ENCODE measurements around the gene CDH4. TPM values are rescaled to one million over a fixed set of nuclear protein-coding genes. Genes with fewer than 3 reads are reported as not detected.
A peak's percentile ranks its signal among the peaks of the same experiment; 100 is the strongest.

CDH4 gene
- total RNA-seq, 1 experiment from 2014 or later: 3.9 TPM

GRCh38 chr20:61649105-61649859 is 397.2 kb downstream of the CDH4 start:
- DNase-seq: no peak
- Histone ChIP-seq H3K27me3 (ENCODE audit: control insufficient read depth, insufficient read depth, low read length) (no peaks in the 10 kb centered on the region; the same call in 1 of the 2 replicates), H3K4me3 (ENCODE audit: insufficient read depth, low read depth, low read length) (no peak overlapping the region), H3K36me3 (replicated peaks; ENCODE audit: control insufficient read depth, insufficient read depth, low read length) (no peaks in the 10 kb centered on the region)

DNA sequence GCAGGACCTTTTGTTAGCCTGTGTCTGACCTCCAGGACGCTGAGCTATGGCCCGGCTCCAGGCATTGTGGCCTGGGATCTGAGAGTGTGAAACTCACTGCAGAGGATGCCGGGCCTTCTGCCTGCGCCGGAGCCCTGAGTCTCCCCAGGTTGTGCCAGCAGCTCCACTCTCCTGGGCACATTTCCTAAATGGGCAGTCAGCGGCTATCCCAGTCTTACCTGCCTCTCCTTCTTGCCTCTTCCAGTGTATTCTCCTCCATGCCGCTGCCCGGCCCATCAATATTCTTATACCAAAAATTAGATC is 397.8 kb downstream of the CDH4 start:
- Histone ChIP-seq H3K27me3 (ENCODE audit: control insufficient read depth, insufficient read depth, low read length) (no peaks in the 10 kb centered on the region; the same call in 1 of the 2 replicates), H3K4me3 (ENCODE audit: insufficient read depth, low read depth, low read length) (no peak overlapping the region), H3K36me3 (replicated peaks; ENCODE audit: control insufficient read depth, insufficient read depth, low read length) (no peaks in the 10 kb centered on the region)
- no peak for DNase-seq

GRCh38 chr20:61650912-61651733 is 399.1 kb downstream of the CDH4 start:
- H3K36me3 ChIP-seq (replicated peaks; ENCODE audit: control insufficient read depth, insufficient read depth, low read length): no peaks in the 10 kb centered on the region
- no peak for DNase-seq
- H3K4me3 ChIP-seq (ENCODE audit: insufficient read depth, low read depth, low read length): no peak overlapping the region
- no peaks in the 10 kb centered on the region; the same call in 1 of the 2 replicates for H3K27me3 ChIP-seq (ENCODE audit: control insufficient read depth, insufficient read depth, low read length)

GRCh38 chr20:61652146-61652545 is 400.1 kb downstream of the CDH4 start:
- H3K4me3 ChIP-seq (ENCODE audit: insufficient read depth, low read depth, low read length): no peak overlapping the region
- no peaks in the 10 kb centered on the region for H3K27me3 ChIP-seq (ENCODE audit: control insufficient read depth, insufficient read depth, low read length)
- no peaks in the 10 kb centered on the region for H3K36me3 ChIP-seq (replicated peaks; ENCODE audit: control insufficient read depth, insufficient read depth, low read length)
- DNase-seq: no peak

- Histone ChIP-seq H3K36me3 (replicated peaks; ENCODE audit: control insufficient read depth, insufficient read depth, low read length) (no peaks in the 10 kb centered on the region), H3K27me3 (ENCODE audit: control insufficient read depth, insufficient read depth, low read length) (no peaks in the 10 kb centered on the region), H3K4me3 (ENCODE audit: insufficient read depth, low read depth, low read length) (no peak overlapping the region)
- DNase-seq: no peak
These were observed 402.7 kb downstream of the CDH4 start for GRCh38 chr20:61654726-61655125.

GRCh38 chr20:61655591-61655990 is 403.5 kb downstream of the CDH4 start:
- no peak for DNase-seq
- Histone ChIP-seq H3K27me3 (ENCODE audit: control insufficient read depth, insufficient read depth, low read length) (no peaks in the 10 kb centered on the region), H3K4me3 (ENCODE audit: insufficient read depth, low read depth, low read length) (no peak overlapping the region), H3K36me3 (replicated peaks; ENCODE audit: control insufficient read depth, insufficient read depth, low read length) (no peaks in the 10 kb centered on the region)

DNA sequence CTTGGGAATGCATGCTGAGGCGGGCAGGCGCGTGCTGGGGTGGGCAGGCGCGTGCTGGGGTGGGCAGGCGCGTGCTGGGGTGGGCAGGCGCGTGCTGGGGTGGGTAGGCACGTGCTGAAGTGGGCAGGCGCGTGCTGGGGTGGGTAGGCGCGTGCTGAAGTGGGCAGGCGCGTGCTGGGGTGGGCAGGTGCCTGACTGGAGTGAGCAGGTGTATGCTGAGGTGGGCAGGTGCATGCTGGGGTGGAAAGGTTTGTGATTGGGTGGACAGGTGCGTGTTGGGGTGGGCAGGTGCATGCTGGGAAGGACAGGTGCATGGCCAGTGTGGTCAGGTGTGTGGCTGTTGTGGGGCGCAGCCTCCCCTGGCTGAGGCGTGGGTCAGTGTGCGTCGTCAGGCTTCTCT is 404.1 kb downstream of the CDH4 start:
- Histone ChIP-seq H3K36me3 (replicated peaks; ENCODE audit: control insufficient read depth, insufficient read depth, low read length) (no peaks in the 10 kb centered on the region), H3K27me3 (ENCODE audit: control insufficient read depth, insufficient read depth, low read length) (no peaks in the 10 kb centered on the region), H3K4me3 (ENCODE audit: insufficient read depth, low read depth, low read length) (no peak overlapping the region)
- no peak for DNase-seq

- no peak for DNase-seq
- no peaks in the 10 kb centered on the region for H3K27me3 ChIP-seq (ENCODE audit: control insufficient read depth, insufficient read depth, low read length)
- H3K4me3 ChIP-seq (ENCODE audit: insufficient read depth, low read depth, low read length): no peak overlapping the region
- no peaks in the 10 kb centered on the region for H3K36me3 ChIP-seq (replicated peaks; ENCODE audit: control insufficient read depth, insufficient read depth, low read length)
These were observed 405.8 kb downstream of the CDH4 start for GRCh38 chr20:61657721-61658377.

GRCh38 chr20:61658563-61658962 is 406.5 kb downstream of the CDH4 start:
- H3K27me3 ChIP-seq (ENCODE audit: control insufficient read depth, insufficient read depth, low read length): no peaks in the 10 kb centered on the region
- no peak for DNase-seq
- H3K4me3 ChIP-seq (ENCODE audit: insufficient read depth, low read depth, low read length): no peak overlapping the region
- no peaks in the 10 kb centered on the region for H3K36me3 ChIP-seq (replicated peaks; ENCODE audit: control insufficient read depth, insufficient read depth, low read length)

- H3K27me3 ChIP-seq (ENCODE audit: control insufficient read depth, insufficient read depth, low read length): no peaks in the 10 kb centered on the region
- no peaks in the 10 kb centered on the region for H3K36me3 ChIP-seq (replicated peaks; ENCODE audit: control insufficient read depth, insufficient read depth, low read length)
- DNase-seq: peak; percentile 68
- no peak overlapping the region for H3K4me3 ChIP-seq (ENCODE audit: insufficient read depth, low read depth, low read length)
These were observed 407.4 kb downstream of the CDH4 start for GRCh38 chr20:61659246-61659993.

GRCh38 chr20:61659994-61660346 is 407.9 kb downstream of the CDH4 start:
- Histone ChIP-seq H3K27me3 (ENCODE audit: control insufficient read depth, insufficient read depth, low read length) (no peaks in the 10 kb centered on the region), H3K36me3 (replicated peaks; ENCODE audit: control insufficient read depth, insufficient read depth, low read length) (no peaks in the 10 kb centered on the region), H3K4me3 (ENCODE audit: insufficient read depth, low read depth, low read length) (no peak overlapping the region)
- DNase-seq: peak; percentile 55

DNA sequence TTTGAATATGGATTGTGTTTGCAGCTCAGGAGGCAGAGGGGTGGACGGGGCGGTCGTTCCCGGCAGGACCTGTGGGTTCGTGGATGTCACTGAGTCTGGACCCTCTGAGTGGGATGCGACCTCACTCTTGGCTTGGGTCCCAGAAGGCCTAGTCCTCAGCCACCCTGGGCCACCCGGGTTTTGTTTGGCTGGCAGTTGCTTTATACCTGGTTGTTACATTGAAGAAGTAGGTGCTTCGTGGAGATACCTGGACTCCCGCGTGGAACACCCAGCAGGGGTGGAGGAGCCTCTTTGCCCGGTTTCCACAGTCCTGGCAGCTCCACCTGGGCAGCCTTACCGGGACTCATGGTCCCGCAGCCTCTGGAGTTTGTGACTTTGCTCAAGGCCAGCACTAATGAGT is 408.5 kb downstream of the CDH4 start:
- H3K36me3 ChIP-seq (replicated peaks; ENCODE audit: control insufficient read depth, insufficient read depth, low read length): no peaks in the 10 kb centered on the region
- H3K4me3 ChIP-seq (ENCODE audit: insufficient read depth, low read depth, low read length): no peak overlapping the region
- DNase-seq: peak; percentile 47
- H3K27me3 ChIP-seq (ENCODE audit: control insufficient read depth, insufficient read depth, low read length): no peaks in the 10 kb centered on the region

DNA sequence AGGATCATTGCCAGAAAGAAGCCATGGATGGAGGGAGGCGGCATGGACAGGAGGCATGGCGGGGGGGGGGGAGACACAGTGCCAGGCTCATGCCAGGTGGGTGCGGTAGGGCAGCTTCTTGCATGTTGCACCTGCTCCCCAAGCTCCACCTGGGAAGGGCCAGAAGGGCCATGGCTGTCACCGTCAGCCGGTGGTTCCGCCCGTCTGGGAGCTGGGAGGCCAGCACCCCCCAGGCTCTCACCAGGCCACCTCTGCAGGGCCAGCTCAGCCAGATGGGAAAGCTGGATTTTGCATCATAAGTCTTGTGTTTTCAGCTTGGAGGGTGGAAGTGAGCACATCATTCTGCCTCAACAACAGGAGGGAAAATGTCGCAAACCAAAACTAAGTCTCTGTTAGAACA is 409.0 kb downstream of the CDH4 start:
- DNase-seq: no peak
- Histone ChIP-seq H3K36me3 (replicated peaks; ENCODE audit: control insufficient read depth, insufficient read depth, low read length) (no peaks in the 10 kb centered on the region; the same call in 1 of the 2 replicates), H3K27me3 (ENCODE audit: control insufficient read depth, insufficient read depth, low read length) (no peaks in the 10 kb centered on the region), H3K4me3 (ENCODE audit: insufficient read depth, low read depth, low read length) (no peak overlapping the region)

- no peaks in the 10 kb centered on the region for H3K27me3 ChIP-seq (ENCODE audit: control insufficient read depth, insufficient read depth, low read length)
- no peaks in the 10 kb centered on the region; the same call in 1 of the 2 replicates for H3K36me3 ChIP-seq (replicated peaks; ENCODE audit: control insufficient read depth, insufficient read depth, low read length)
- no peak for DNase-seq
- H3K4me3 ChIP-seq (ENCODE audit: insufficient read depth, low read depth, low read length): no peak overlapping the region
These were observed 409.5 kb downstream of the CDH4 start for GRCh38 chr20:61661583-61661982.
